GM12873 (cell line): ENCODE results near the gene ITPA.

Source experiments
- CTCF ChIP-seq: IDR thresholded peaks from 2 replicates; pipeline ENCODE4 v1.5.1; 2012; ENCODE audit warnings: low read depth, mild to moderate bottlenecking, moderate library complexity, low read length, control low read depth; ENCODE audit not compliant: insufficient read depth; ENCODE audit errors: missing control alignments

ITPA gene

GRCh38 chr20:3199976-3200755 lies 9.1 kb upstream of the ITPA start:
- no peak for TF ChIP-seq CTCF

- TF ChIP-seq CTCF, result no peak
Measured at GRCh38 chr20:3202965-3203314, 6.4 kb upstream of the ITPA start.

GRCh38 chr20:3203315-3204123 lies 5.8 kb upstream of the ITPA start:
- TF ChIP-seq CTCF, result no peak

- no peak for TF ChIP-seq CTCF
Measured at GRCh38 chr20:3204124-3204794, 5.0 kb upstream of the ITPA start, which contains the start of gene DDRGK1. DDRGK1 (minus strand) TSS chr20:3204682; CDS start chr20:3204627, 55 bp downstream.

- TF ChIP-seq CTCF, result no peak
Measured at GRCh38 chr20:3208786-3209256, 477 bp upstream of the ITPA start.

GRCh38 chr20:3209946-3210317 lies 634 bp downstream of the ITPA start:
- TF ChIP-seq CTCF, result no peak

GRCh38 chr20:3210346-3210745 lies 1.0 kb downstream of the ITPA start:
- no peak for TF ChIP-seq CTCF
